Measurements from ENCODE around the gene UVSSA.

The UVSSA gene, protein sequence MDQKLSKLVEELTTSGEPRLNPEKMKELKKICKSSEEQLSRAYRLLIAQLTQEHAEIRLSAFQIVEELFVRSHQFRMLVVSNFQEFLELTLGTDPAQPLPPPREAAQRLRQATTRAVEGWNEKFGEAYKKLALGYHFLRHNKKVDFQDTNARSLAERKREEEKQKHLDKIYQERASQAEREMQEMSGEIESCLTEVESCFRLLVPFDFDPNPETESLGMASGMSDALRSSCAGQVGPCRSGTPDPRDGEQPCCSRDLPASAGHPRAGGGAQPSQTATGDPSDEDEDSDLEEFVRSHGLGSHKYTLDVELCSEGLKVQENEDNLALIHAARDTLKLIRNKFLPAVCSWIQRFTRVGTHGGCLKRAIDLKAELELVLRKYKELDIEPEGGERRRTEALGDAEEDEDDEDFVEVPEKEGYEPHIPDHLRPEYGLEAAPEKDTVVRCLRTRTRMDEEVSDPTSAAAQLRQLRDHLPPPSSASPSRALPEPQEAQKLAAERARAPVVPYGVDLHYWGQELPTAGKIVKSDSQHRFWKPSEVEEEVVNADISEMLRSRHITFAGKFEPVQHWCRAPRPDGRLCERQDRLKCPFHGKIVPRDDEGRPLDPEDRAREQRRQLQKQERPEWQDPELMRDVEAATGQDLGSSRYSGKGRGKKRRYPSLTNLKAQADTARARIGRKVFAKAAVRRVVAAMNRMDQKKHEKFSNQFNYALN

GRCh38 chr4:1346781-1347409 lies at the start of gene UVSSA:
Gene UVSSA, plus strand, starts transcription at chr4:1347208. Its CDS starts 884 bp downstream, at chr4:1348092.
- peak within 1 kb of the TSS; percentile 48; the same call in 1 of the 2 replicates for H2AFZ ChIP-seq (ENCODE audit: low read depth, low read length)
- no peak for TF ChIP-seq EZH2phosphoT487 (IDR thresholded peaks at IDR 0.05; ENCODE audit: low read depth)
- TF ChIP-seq, protein P1, sequence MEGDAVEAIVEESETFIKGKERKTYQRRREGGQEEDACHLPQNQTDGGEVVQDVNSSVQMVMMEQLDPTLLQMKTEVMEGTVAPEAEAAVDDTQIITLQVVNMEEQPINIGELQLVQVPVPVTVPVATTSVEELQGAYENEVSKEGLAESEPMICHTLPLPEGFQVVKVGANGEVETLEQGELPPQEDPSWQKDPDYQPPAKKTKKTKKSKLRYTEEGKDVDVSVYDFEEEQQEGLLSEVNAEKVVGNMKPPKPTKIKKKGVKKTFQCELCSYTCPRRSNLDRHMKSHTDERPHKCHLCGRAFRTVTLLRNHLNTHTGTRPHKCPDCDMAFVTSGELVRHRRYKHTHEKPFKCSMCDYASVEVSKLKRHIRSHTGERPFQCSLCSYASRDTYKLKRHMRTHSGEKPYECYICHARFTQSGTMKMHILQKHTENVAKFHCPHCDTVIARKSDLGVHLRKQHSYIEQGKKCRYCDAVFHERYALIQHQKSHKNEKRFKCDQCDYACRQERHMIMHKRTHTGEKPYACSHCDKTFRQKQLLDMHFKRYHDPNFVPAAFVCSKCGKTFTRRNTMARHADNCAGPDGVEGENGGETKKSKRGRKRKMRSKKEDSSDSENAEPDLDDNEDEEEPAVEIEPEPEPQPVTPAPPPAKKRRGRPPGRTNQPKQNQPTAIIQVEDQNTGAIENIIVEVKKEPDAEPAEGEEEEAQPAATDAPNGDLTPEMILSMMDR (IDR thresholded peaks at IDR 0.05; ENCODE audit: low read depth, low read length): no peak
- H3K4me1 ChIP-seq (ENCODE audit: low read length): peaks cover 16% of the 10 kb centered on the region

GRCh38 chr4:1297456-1298325 lies 49.3 kb upstream of the UVSSA start:
- H4K20me1 ChIP-seq (ENCODE audit: insufficient read depth, low read length): peaks cover 24% of the 10 kb centered on the region
- no peak overlapping the region for H3K4me2 ChIP-seq (ENCODE audit: low read length)
- no peak overlapping the region for H3K27ac ChIP-seq (ENCODE audit: low read length)
- H3K27me3 ChIP-seq (ENCODE audit: low read depth, low read length): no peaks in the 10 kb centered on the region
- no peak overlapping the region for H3K9ac ChIP-seq (ENCODE audit: low read length)
- peaks cover 5% of the 10 kb centered on the region for H3K4me1 ChIP-seq (ENCODE audit: low read length)
- no peak overlapping the region for H3K4me3 ChIP-seq (ENCODE audit: low read length)
- H3K9me3 ChIP-seq (ENCODE audit: insufficient read depth, low read length): no peaks in the 10 kb centered on the region
- peaks cover 15% of the 10 kb centered on the region for H3K36me3 ChIP-seq (replicated peaks; ENCODE audit: low read depth, low read length)
- H2AFZ ChIP-seq (ENCODE audit: low read depth, low read length): no peak overlapping the region
- TF ChIP-seq EZH2phosphoT487 (IDR thresholded peaks at IDR 0.05; ENCODE audit: low read depth): no peak
- TF ChIP-seq, protein P1 (IDR thresholded peaks at IDR 0.05; ENCODE audit: low read depth, low read length): no peak
- H3K79me2 ChIP-seq (ENCODE audit: low read length): peaks cover 95% of the 10 kb centered on the region

More at GRCh38 chr4:1346781-1347409, at the start of gene UVSSA:
- no peaks in the 10 kb centered on the region for H4K20me1 ChIP-seq (ENCODE audit: insufficient read depth, low read length)
- no peaks in the 10 kb centered on the region for H3K27me3 ChIP-seq (ENCODE audit: low read depth, low read length)
- no peaks in the 10 kb centered on the region for H3K9me3 ChIP-seq (ENCODE audit: insufficient read depth, low read length)
- peak within 1 kb of the TSS; percentile 93 for H3K9ac ChIP-seq (ENCODE audit: low read length)
- H3K79me2 ChIP-seq (ENCODE audit: low read length): peaks cover 38% of the 10 kb centered on the region
- peak within 1 kb of the TSS; percentile 95 for H3K4me3 ChIP-seq (ENCODE audit: low read length)
- peak within 1 kb of the TSS; percentile 94 for H3K4me2 ChIP-seq (ENCODE audit: low read length)
- H3K27ac ChIP-seq (ENCODE audit: low read length): peak within 1 kb of the TSS; percentile 65
- H3K36me3 ChIP-seq (replicated peaks; ENCODE audit: low read depth, low read length): peaks cover 15% of the 10 kb centered on the region

- Histone ChIP-seq H3K4me2 (ENCODE audit: low read length) (no peak overlapping the region), H3K4me3 (ENCODE audit: low read length) (no peak overlapping the region), H3K36me3 (replicated peaks; ENCODE audit: low read depth, low read length) (peaks cover 15% of the 10 kb centered on the region), H3K4me1 (ENCODE audit: low read length) (peaks cover 3% of the 10 kb centered on the region), H3K9ac (ENCODE audit: low read length) (no peak overlapping the region), H3K9me3 (ENCODE audit: insufficient read depth, low read length) (no peaks in the 10 kb centered on the region), H3K27me3 (ENCODE audit: low read depth, low read length) (no peaks in the 10 kb centered on the region), H2AFZ (ENCODE audit: low read depth, low read length) (no peak overlapping the region), H3K79me2 (ENCODE audit: low read length) (peaks cover 93% of the 10 kb centered on the region), H4K20me1 (ENCODE audit: insufficient read depth, low read length) (peaks cover 22% of the 10 kb centered on the region), H3K27ac (ENCODE audit: low read length) (no peak overlapping the region)
- no peak for TF ChIP-seq EZH2phosphoT487 (IDR thresholded peaks at IDR 0.05; ENCODE audit: low read depth)
- TF ChIP-seq, protein P1 (IDR thresholded peaks at IDR 0.05; ENCODE audit: low read depth, low read length): no peak
Observed at GRCh38 chr4:1298461-1298860, 48.5 kb upstream of the UVSSA start.
